ENCODE results near the gene CCT3. TPM values are rescaled to one million over a fixed set of nuclear protein-coding genes. Genes with fewer than 3 reads are reported as not detected.

Gene CCT3
- total and polyA plus RNA-seq, 10 of the 15 experiments (the other 5 are each of a cell fraction or from before 2014, with no cell fraction given): 319 to 585 (median 427) TPM

DNA sequence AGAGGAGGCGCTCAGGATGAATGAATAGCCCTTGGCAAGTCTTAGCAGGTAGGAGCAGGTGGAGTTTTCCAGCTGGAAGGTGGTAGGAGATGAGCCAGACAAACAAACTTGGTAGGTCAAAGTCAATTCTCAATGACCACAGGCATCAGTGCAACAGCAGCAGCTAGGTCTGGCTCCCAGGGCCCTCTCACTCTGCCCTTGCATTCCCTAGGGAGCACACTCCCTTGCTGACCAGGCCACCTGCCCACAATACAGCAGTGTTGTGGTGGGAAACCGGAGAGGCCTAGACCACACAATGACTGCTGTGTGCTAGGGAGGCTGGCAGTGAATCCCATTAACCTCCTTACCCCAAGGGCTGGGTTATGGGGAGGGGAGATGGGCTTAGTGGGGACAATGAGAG lies 77.2 kb downstream of the CCT3 start:
- Histone ChIP-seq H3K4me2 (ENCODE audit: control insufficient read depth, insufficient read depth) (no peak overlapping the region), H3K27ac (ENCODE audit: control insufficient read depth, insufficient read depth) (no peak overlapping the region), H3K4me3 (no peak overlapping the region), H3K27me3 (replicated peaks in 1 of 2; ENCODE audit: control insufficient read depth in 2 of 2, insufficient read depth in 2 of 2, low read length in 1 of 2) (no peaks in the 10 kb centered on the region), H3K36me3 (ENCODE audit: control insufficient read depth in 2 of 2, insufficient read depth in 2 of 2, low read length in 1 of 2) (peaks cover 49 to 54% of the 10 kb centered on the region in 2 experiments), H2AFZ (ENCODE audit: control insufficient read depth, low read depth, low read length) (no peak overlapping the region), H3K4me1 (ENCODE audit: control insufficient read depth, insufficient read depth, low read length) (no peaks in the 10 kb centered on the region), H3K9ac (ENCODE audit: control insufficient read depth, insufficient read depth, low read length) (no peak overlapping the region), H3K9me3 (replicated peaks; ENCODE audit: control insufficient read depth, insufficient read depth, low read length) (no peaks in the 10 kb centered on the region), H3K79me2 (ENCODE audit: control insufficient read depth, insufficient read depth, low read length) (no peaks in the 10 kb centered on the region), H4K20me1 (ENCODE audit: control insufficient read depth, insufficient read depth) (no peaks in the 10 kb centered on the region)
- intact Hi-C loops (cut with micrococcal nuclease; ENCODE audit: unreplicated experiment): no loop called here
- BruUV-seq (replicated peaks): no TSS peak
- DNase-seq (ENCODE audit: low read depth, low spot score) (no peak), ATAC-seq (no peak), FAIRE-seq (no peak)
- ChIA-PET RAD21 (ENCODE audit: unreplicated experiment) (interaction anchor here (0.5 to 1.8 kb wide), 3 partner anchors 36 to 120 kb away, joined by 3 to 7 read pairs (median 4); no protein-coding TSS in a partner anchor), POLR2A (interaction anchor here (0.6 kb wide), 1 partner anchor 221 kb away, joined by 7 read pairs; no protein-coding TSS in a partner anchor), SMC1A (ENCODE audit: uncharacterized antibody, unreplicated experiment) (interaction anchor here (1.0 kb wide), 1 partner anchor 163 kb away, joined by 3 read pairs; no protein-coding TSS in a partner anchor), CTCF (interaction anchor here (0.7 to 1.9 kb wide), 6 partner anchors 9 to 115 kb away, joined by 3 to 8 read pairs (median 3); no protein-coding TSS in a partner anchor)
- WGBS (ENCODE audit: insufficient coverage, insufficient replicate concordance, low lambda C conversion rate, missing lambda C conversion rate): 78% methylated on average over 2 of the region's 2 CpGs
- in situ Hi-C loops (cut with MboI): no loop called here
- TF ChIP-seq BHLHE40 (IDR thresholded peaks at IDR 0.05; ENCODE audit: borderline replicate concordance in 1 of 2, low read depth in 2 of 2, low read length in 1 of 2) (no peak), DPF2 (IDR thresholded peaks at IDR 0.05) (no peak), SMAD1 (IDR thresholded peaks at IDR 0.05; ENCODE audit: low read depth, partially characterized antibody) (no peak), ATF7 (IDR thresholded peaks at IDR 0.05; ENCODE audit: low read depth) (no peak), GABPA (IDR thresholded peaks at IDR 0.05; ENCODE audit: low read depth) (no peak), RAD21 (IDR thresholded peaks at IDR 0.05; ENCODE audit: insufficient read depth, low read depth, low read length) (no peak), SMARCA5 (IDR thresholded peaks at IDR 0.05) (no peak), NFIC (IDR thresholded peaks at IDR 0.05; ENCODE audit: low read depth, low read length) (no peak), CEBPB (IDR thresholded peaks at IDR 0.05; ENCODE audit: borderline replicate concordance in 1 of 2, low read depth in 2 of 2, low read length in 2 of 2) (no peak), MTA2 (IDR thresholded peaks at IDR 0.05; ENCODE audit: low read depth) (no peak), RFX5 (IDR thresholded peaks at IDR 0.05; ENCODE audit: low read depth, low read length) (no peak), POU2F2 (IDR thresholded peaks at IDR 0.05; ENCODE audit: borderline replicate concordance, low read depth, low read length) (no peak)
- TF ChIP-seq, protein P1, sequence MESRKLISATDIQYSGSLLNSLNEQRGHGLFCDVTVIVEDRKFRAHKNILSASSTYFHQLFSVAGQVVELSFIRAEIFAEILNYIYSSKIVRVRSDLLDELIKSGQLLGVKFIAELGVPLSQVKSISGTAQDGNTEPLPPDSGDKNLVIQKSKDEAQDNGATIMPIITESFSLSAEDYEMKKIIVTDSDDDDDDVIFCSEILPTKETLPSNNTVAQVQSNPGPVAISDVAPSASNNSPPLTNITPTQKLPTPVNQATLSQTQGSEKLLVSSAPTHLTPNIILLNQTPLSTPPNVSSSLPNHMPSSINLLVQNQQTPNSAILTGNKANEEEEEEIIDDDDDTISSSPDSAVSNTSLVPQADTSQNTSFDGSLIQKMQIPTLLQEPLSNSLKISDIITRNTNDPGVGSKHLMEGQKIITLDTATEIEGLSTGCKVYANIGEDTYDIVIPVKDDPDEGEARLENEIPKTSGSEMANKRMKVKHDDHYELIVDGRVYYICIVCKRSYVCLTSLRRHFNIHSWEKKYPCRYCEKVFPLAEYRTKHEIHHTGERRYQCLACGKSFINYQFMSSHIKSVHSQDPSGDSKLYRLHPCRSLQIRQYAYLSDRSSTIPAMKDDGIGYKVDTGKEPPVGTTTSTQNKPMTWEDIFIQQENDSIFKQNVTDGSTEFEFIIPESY (IDR thresholded peaks at IDR 0.05): no peak

All from GM12878 (cell line).